NK-92 (cell line): Measurements from ENCODE around the gene ABI1.

Experiments
- DNase-seq: peaks from one replicate; lab custom pipeline; 2025; ENCODE audit not compliant: unreplicated experiment; lab: John Stamatoyannopoulos, UW

ABI1 gene

GRCh38 chr10:26855186-26855585 is 5.6 kb downstream of the ABI1 start:
- DNase-seq, result no peak

GRCh38 chr10:26854524-26854923 is 6.2 kb downstream of the ABI1 start:
- no peak for DNase-seq

GRCh38 chr10:26844396-26844975 is 16.3 kb downstream of the ABI1 start:
- no peak for DNase-seq

GRCh38 chr10:26843736-26844135 is 17.0 kb downstream of the ABI1 start:
- no peak for DNase-seq

- DNase-seq, result no peak
Measured at GRCh38 chr10:26841733-26842317, 18.9 kb downstream of the ABI1 start.

GRCh38 chr10:26840938-26841732 is 19.6 kb downstream of the ABI1 start:
- no peak for DNase-seq

- DNase-seq, result no peak
Measured at GRCh38 chr10:26839966-26840627, 20.7 kb downstream of the ABI1 start.

GRCh38 chr10:26837139-26837538 is 23.6 kb downstream of the ABI1 start:
- no peak for DNase-seq

GRCh38 chr10:26835025-26835424 is 25.7 kb downstream of the ABI1 start:
- no peak for DNase-seq

- no peak for DNase-seq
Measured at GRCh38 chr10:26832960-26833359, 27.8 kb downstream of the ABI1 start.

- no peak for DNase-seq
Measured at GRCh38 chr10:26831936-26832335, 28.8 kb downstream of the ABI1 start.

GRCh38 chr10:26829810-26830515 is 30.8 kb downstream of the ABI1 start:
- no peak for DNase-seq

GRCh38 chr10:26824015-26824690 is 36.6 kb downstream of the ABI1 start:
- DNase-seq, result no peak

- no peak for DNase-seq
Measured at GRCh38 chr10:26821699-26822570, 38.8 kb downstream of the ABI1 start.

- no peak for DNase-seq
Measured at GRCh38 chr10:26815500-26815899, 45.3 kb downstream of the ABI1 start.

- DNase-seq, result no peak
Measured at GRCh38 chr10:26810435-26811026, 50.2 kb downstream of the ABI1 start.

GRCh38 chr10:26809973-26810372 is 50.8 kb downstream of the ABI1 start:
- no peak for DNase-seq

- DNase-seq, result no peak
Measured at GRCh38 chr10:26807532-26807931, 53.2 kb downstream of the ABI1 start.

- DNase-seq, result no peak
Measured at GRCh38 chr10:26806557-26806956, 54.2 kb downstream of the ABI1 start.
